H54 (cell line): ENCODE data around the gene FLNC.

ENCODE experiments used
- DNase-seq: peaks from one replicate; pipeline ENCODE4 v3.0.0; 2011; ENCODE audit warnings: low spot score, mixed read lengths; ENCODE audit not compliant: insufficient read length
- FAIRE-seq: peaks from 3 replicates; lab custom pipeline; 2011; peaks lifted over from hg19 to GRCh38; lab: Jason Lieb, UNC
- POLR2A ChIP-seq: IDR thresholded peaks from 2 replicates; pipeline ENCODE4 v1.6.1; 2011; ENCODE audit warnings: low read depth, mild to moderate bottlenecking, low read length

FLNC gene

GRCh38 chr7:128849804-128850490, 19.7 kb downstream of the FLNC start:
- no peak for DNase-seq
- FAIRE-seq: no peak
- TF ChIP-seq POLR2A: no peak

GRCh38 chr7:128852537-128853254, 22.5 kb downstream of the FLNC start:
- DNase-seq (no peak), FAIRE-seq (no peak)

GRCh38 chr7:128853799-128854198, 23.6 kb downstream of the FLNC start:
- FAIRE-seq (no peak), DNase-seq (no peak)
- TF ChIP-seq POLR2A: no peak

More at GRCh38 chr7:128852537-128853254, 22.5 kb downstream of the FLNC start:
- TF ChIP-seq POLR2A: no peak

GRCh38 chr7:128854396-128854795, 24.2 kb downstream of the FLNC start:
- DNase-seq: no peak
- no peak for TF ChIP-seq POLR2A
- FAIRE-seq: no peak

- FAIRE-seq: no peak
Observed at GRCh38 chr7:128855559-128855958, 25.4 kb downstream of the FLNC start.

GRCh38 chr7:128856001-128856718, 26.0 kb downstream of the FLNC start:
- DNase-seq (no peak), FAIRE-seq (no peak)
- no peak for TF ChIP-seq POLR2A

More at GRCh38 chr7:128855559-128855958, 25.4 kb downstream of the FLNC start:
- TF ChIP-seq POLR2A: no peak
- DNase-seq: no peak

GRCh38 chr7:128858380-128859231, 28.4 kb downstream of the FLNC start:
- TF ChIP-seq POLR2A: no peak
- FAIRE-seq: no peak
- no peak for DNase-seq

GRCh38 chr7:128859232-128860157, 29.3 kb downstream of the FLNC start:
- DNase-seq (no peak), FAIRE-seq (no peak)
- TF ChIP-seq POLR2A: no peak

- FAIRE-seq (no peak), DNase-seq (peak; percentile 42)
- no peak for TF ChIP-seq POLR2A
Observed at GRCh38 chr7:128860158-128861073, 30.2 kb downstream of the FLNC start.

- FAIRE-seq: no peak
- no peak for TF ChIP-seq POLR2A
Observed at GRCh38 chr7:128861957-128862570, 31.9 kb downstream of the FLNC start.

More at GRCh38 chr7:128861957-128862570, 31.9 kb downstream of the FLNC start:
- no peak for DNase-seq
